GM12865 (cell line): ENCODE measurements around the gene MBNL2.

Experiments
- DNase-seq: peaks from one replicate; pipeline ENCODE4 v3.0.0; 2010; ENCODE audit warnings: low read depth
- H3K4me3 ChIP-seq: 2 replicates; pipeline ENCODE4 v1.5.1; 2011; ENCODE audit warnings: mild to moderate bottlenecking, low read depth, low read length, control low read depth
- CTCF ChIP-seq: IDR thresholded peaks from 2 replicates; pipeline ENCODE4 v1.5.1; 2011; ENCODE audit warnings: low read length, control low read depth, low read depth, inconsistent platforms; ENCODE audit not compliant: insufficient read depth; ENCODE audit errors: missing control alignments

Gene MBNL2

GRCh38 chr13:97417698-97418097 is 195.6 kb downstream of the MBNL2 start:
- no peak for TF ChIP-seq CTCF
- no peak overlapping the region for H3K4me3 ChIP-seq
- DNase-seq, result no peak

GRCh38 chr13:97422118-97423054 is 200.3 kb downstream of the MBNL2 start:
- no peak for DNase-seq
- no peak overlapping the region for H3K4me3 ChIP-seq
- TF ChIP-seq CTCF, result no peak

GRCh38 chr13:97423300-97424045 is 201.3 kb downstream of the MBNL2 start:
- no peak for TF ChIP-seq CTCF
- no peak overlapping the region for H3K4me3 ChIP-seq
- DNase-seq, result no peak

GRCh38 chr13:97425590-97425989 is 203.5 kb downstream of the MBNL2 start:
- DNase-seq, result no peak
- no peak overlapping the region for H3K4me3 ChIP-seq
- TF ChIP-seq CTCF, result no peak

GRCh38 chr13:97426695-97427094 is 204.6 kb downstream of the MBNL2 start:
- DNase-seq, result no peak
- TF ChIP-seq CTCF, result no peak
- no peak overlapping the region for H3K4me3 ChIP-seq

GRCh38 chr13:97429681-97430081 is 207.5 kb downstream of the MBNL2 start:
- no peak overlapping the region for H3K4me3 ChIP-seq
- DNase-seq, result no peak
- TF ChIP-seq CTCF, result no peak
